B cell (primary cell): ENCODE data around the gene NET1. TPM values are rescaled to one million over a fixed set of nuclear protein-coding genes. Genes with fewer than 3 reads are reported as not detected.
A peak's percentile ranks its signal among the peaks of the same experiment; 100 is the strongest.

Experiments used
- ATAC-seq: fragments of 200-7000 bp; cut with Tn5 transposase; one replicate; pipeline ENCODE4 v1.10.0; 2021; ENCODE audit warnings: low read depth, mild to moderate bottlenecking, moderate number of reproducible peaks, moderate library complexity
- CTCF ChIA-PET: fragments of 350-600 bp; sonication (Branson Sonifier 250); formaldehyde crosslinking; loops from one replicate; lab custom pipeline; 2021; ENCODE audit warnings: antibody characterized with exemption, inconsistent platforms; lab: Charles Lee
- POLR2A ChIA-PET: fragments of 350-600 bp; sonication (Branson Sonifier 250); formaldehyde crosslinking; loops from one replicate; lab custom pipeline; 2021; ENCODE audit warnings: antibody characterized with exemption; lab: Charles Lee
- DNase-seq: peaks from one replicate; pipeline ENCODE4 v3.0.0; 2013
- H2AFZ ChIP-seq: 2 replicates; pipeline ENCODE4 v1.6.1; 2012; ENCODE audit warnings: mild to moderate bottlenecking, low read depth, low read length; ENCODE audit not compliant: insufficient read depth, poor library complexity, severe bottlenecking
- H3K27ac ChIP-seq, 2 donors: 1 replicate in 1 of 2; 2 replicates in 1 of 2; pipeline ENCODE4 v1.5.1; 2012 to 2013; ENCODE audit warnings: low read length in 2 of 2, mild to moderate bottlenecking in 2 of 2, moderate library complexity in 1 of 2
- H3K27me3 ChIP-seq, 4 experiments: fragments of 200-600 bp in 1 of 4; sonication (generic) in 1 of 4; replicated peaks in 1 of 4; 1 replicate in 2 of 4; 2 replicates in 2 of 4; pipeline versions ENCODE4 v1.6.1 to v1.7.0; 2013 to 2016; ENCODE audit warnings: low read length in 3 of 4, mild to moderate bottlenecking in 2 of 4, mixed read lengths in 1 of 4, moderate library complexity in 1 of 4; ENCODE audit not compliant: insufficient read depth in 4 of 4, control insufficient read depth in 3 of 4; ENCODE audit errors: control extremely low read depth in 1 of 4
- H3K36me3 ChIP-seq, 2 experiments: replicated peaks in 1 of 2; 1 replicate in 1 of 2; 2 replicates in 1 of 2; pipeline versions ENCODE4 v1.6.1 to v1.7.1; 2013; ENCODE audit warnings: low read length in 1 of 2; ENCODE audit not compliant: insufficient read depth in 2 of 2, control insufficient read depth in 1 of 2; ENCODE audit errors: control extremely low read depth in 1 of 2, extremely low read depth in 1 of 2
- H3K4me1 ChIP-seq, 2 donors: fragments of 200-600 bp in 1 of 2; sonication (generic) in 1 of 2; 1 replicate in 1 of 2; 2 replicates in 1 of 2; pipeline versions ENCODE4 v1.5.1 to v1.6.1; 2013 to 2017; ENCODE audit warnings: low read length in 2 of 2; ENCODE audit not compliant: control insufficient read depth in 2 of 2, insufficient read depth in 2 of 2
- H3K4me2 ChIP-seq: replicated peaks from 2 replicates; pipeline ENCODE3; 2012; ENCODE audit warnings: mild to moderate bottlenecking, low read depth, low read length; ENCODE audit not compliant: poor library complexity, severe bottlenecking
- H3K4me3 ChIP-seq, 5 experiments: fragments of 200-600 bp in 1 of 5; sonication (generic) in 1 of 5; 1 replicate in 3 of 5; 2 replicates in 2 of 5; pipeline versions ENCODE4 v1.5.1 to v1.7.0; 2011 to 2016; ENCODE audit warnings: low read length in 4 of 5, mild to moderate bottlenecking in 4 of 5, low read depth in 2 of 5, control low read depth in 1 of 5, moderate library complexity in 1 of 5; ENCODE audit not compliant: insufficient read depth in 1 of 5; ENCODE audit errors: control extremely low read depth in 1 of 5, extremely low read depth in 1 of 5
- H3K79me2 ChIP-seq: fragments of 200-600 bp; sonication (generic); one replicate; pipeline ENCODE4 v1.6.0; 2016; ENCODE audit warnings: low read length; ENCODE audit not compliant: control insufficient read depth, insufficient read depth
- H3K9ac ChIP-seq: fragments of 200-600 bp; sonication (generic); 2 replicates; pipeline ENCODE4 v1.6.1; 2017; ENCODE audit warnings: mild to moderate bottlenecking, low read length, moderate library complexity
- H3K9me3 ChIP-seq, 3 donors: one replicate each; pipeline versions ENCODE4 v1.6.1 to v1.7.1; 2013; ENCODE audit warnings: low read length in 2 of 3; ENCODE audit not compliant: control insufficient read depth in 2 of 3, insufficient read depth in 1 of 3; ENCODE audit errors: control extremely low read depth in 1 of 3
- H4K20me1 ChIP-seq: 2 replicates; pipeline ENCODE4 v1.6.0; 2012; ENCODE audit warnings: mild to moderate bottlenecking, low read length; ENCODE audit not compliant: insufficient read depth, control insufficient read depth, poor library complexity, severe bottlenecking
- H3K27ac Mint-ChIP-seq: one replicate; pipeline ENCODE4 v1.8.0; 2021; ENCODE audit warnings: mixed read lengths
- H3K27me3 Mint-ChIP-seq: one replicate; pipeline ENCODE4 v1.8.0; 2021; ENCODE audit warnings: mixed read lengths
- H3K4me1 Mint-ChIP-seq: one replicate; pipeline ENCODE4 v1.8.0; 2021; ENCODE audit warnings: mixed read lengths
- H3K4me3 Mint-ChIP-seq: one replicate; pipeline ENCODE4 v1.8.0; 2021; ENCODE audit warnings: mixed read lengths
- H3K9me3 Mint-ChIP-seq: one replicate; pipeline ENCODE4 v1.8.0; 2022; ENCODE audit warnings: mixed read lengths; ENCODE audit not compliant: insufficient read depth
- EZH2 ChIP-seq: IDR thresholded peaks from 2 replicates; pipeline ENCODE4 v1.6.1; 2012; ENCODE audit warnings: borderline replicate concordance, low read depth, mild to moderate bottlenecking, moderate library complexity, low read length; ENCODE audit not compliant: insufficient read depth, poor library complexity, severe bottlenecking
- WGBS: methylation state at CpG from one replicate; pipeline ENCODE4 v1.1.5; 2013; ENCODE audit warnings: missing lambda C conversion rate; ENCODE audit not compliant: insufficient coverage; 5-methylcytosine and 5-hydroxymethylcytosine counted together
- intact Hi-C: fragments of 100-400 bp; cut with micrococcal nuclease; formaldehyde crosslinking; loops from one replicate; pipeline ENCODE4 v1.10.0; 2022
- polyA plus RNA-seq: library from polyadenylated mRNA; depleted of rRNA; stranded (reverse); fragments of >200 nt; gene quantifications from 2 replicates; pipeline ENCODE4 v1.2.3, GENCODE V29; 2012
- total RNA-seq, 2 donors: library from RNA; stranded (reverse); fragments of 120-200 nt in 1 of 2; gene quantifications; 1 replicate in 1 of 2; 2 replicates in 1 of 2; pipeline versions ENCODE4 v1.2.3 to v1.2.4, GENCODE V29; 2013 to 2022
- TF ChIP-seq, protein P1 (sequence below): fragments of 200-600 bp; IDR thresholded peaks from one replicate; pipeline ENCODE4 v1.8.0; 2022; ENCODE audit warnings: antibody characterized with exemption, mild to moderate bottlenecking

NET1 gene
- total and polyA plus RNA-seq, 2 donors (not counting 1 experiment from before 2014, with no cell fraction given): 3.5 to 6.4 TPM

GRCh38 chr10:5393529-5393928, 18.8 kb upstream of the NET1 start:
- peaks cover 1 to 24% (median 6%) of the 10 kb centered on the region in 3 donors for H3K9me3 ChIP-seq
- H3K9me3 Mint-ChIP-seq: peaks cover 17% of the 10 kb centered on the region
- no peak overlapping the region for H3K4me3 Mint-ChIP-seq
- peaks cover 0 to 3% (median 0%) of the 10 kb centered on the region in 4 experiments for H3K27me3 ChIP-seq
- 88% methylated on average over 14 of the region's 14 CpGs for WGBS
- H3K4me1 Mint-ChIP-seq: no peaks in the 10 kb centered on the region
- peak overlapping the region; percentile 22 for H3K27ac Mint-ChIP-seq
- no peak overlapping the region for H2AFZ ChIP-seq
- H3K9ac ChIP-seq: no peak overlapping the region
- H3K4me2 ChIP-seq: no peak overlapping the region
- intact Hi-C loops: no loop called here
- H3K79me2 ChIP-seq: no peaks in the 10 kb centered on the region
- H3K4me3 ChIP-seq: no peak overlapping the region
- H3K27ac ChIP-seq: no peak overlapping the region
- DNase-seq (no peak), ATAC-seq (no peak)
- H3K27me3 Mint-ChIP-seq: peaks cover 19% of the 10 kb centered on the region
- TF ChIP-seq EZH2: no peak
- TF ChIP-seq, protein P1, sequence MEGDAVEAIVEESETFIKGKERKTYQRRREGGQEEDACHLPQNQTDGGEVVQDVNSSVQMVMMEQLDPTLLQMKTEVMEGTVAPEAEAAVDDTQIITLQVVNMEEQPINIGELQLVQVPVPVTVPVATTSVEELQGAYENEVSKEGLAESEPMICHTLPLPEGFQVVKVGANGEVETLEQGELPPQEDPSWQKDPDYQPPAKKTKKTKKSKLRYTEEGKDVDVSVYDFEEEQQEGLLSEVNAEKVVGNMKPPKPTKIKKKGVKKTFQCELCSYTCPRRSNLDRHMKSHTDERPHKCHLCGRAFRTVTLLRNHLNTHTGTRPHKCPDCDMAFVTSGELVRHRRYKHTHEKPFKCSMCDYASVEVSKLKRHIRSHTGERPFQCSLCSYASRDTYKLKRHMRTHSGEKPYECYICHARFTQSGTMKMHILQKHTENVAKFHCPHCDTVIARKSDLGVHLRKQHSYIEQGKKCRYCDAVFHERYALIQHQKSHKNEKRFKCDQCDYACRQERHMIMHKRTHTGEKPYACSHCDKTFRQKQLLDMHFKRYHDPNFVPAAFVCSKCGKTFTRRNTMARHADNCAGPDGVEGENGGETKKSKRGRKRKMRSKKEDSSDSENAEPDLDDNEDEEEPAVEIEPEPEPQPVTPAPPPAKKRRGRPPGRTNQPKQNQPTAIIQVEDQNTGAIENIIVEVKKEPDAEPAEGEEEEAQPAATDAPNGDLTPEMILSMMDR: no peak
- CTCF ChIA-PET: no interaction called here
- H3K4me1 ChIP-seq: no peaks in the 10 kb centered on the region
- POLR2A ChIA-PET: no interaction called here
- H3K36me3 ChIP-seq: no peaks in the 10 kb centered on the region
- H4K20me1 ChIP-seq: no peaks in the 10 kb centered on the region

- peaks cover 1 to 14% (median 6%) of the 10 kb centered on the region in 3 donors for H3K9me3 ChIP-seq
- H3K4me2 ChIP-seq: no peak overlapping the region
- CTCF ChIA-PET: no interaction called here
- no peaks in the 10 kb centered on the region for H3K4me1 Mint-ChIP-seq
- DNase-seq (no peak), ATAC-seq (no peak)
- no peaks in the 10 kb centered on the region for H4K20me1 ChIP-seq
- WGBS: 98% methylated on average over 17 of the region's 18 CpGs
- TF ChIP-seq EZH2: no peak
- TF ChIP-seq, protein P1: no peak
- no peak overlapping the region for H3K27ac ChIP-seq
- H3K36me3 ChIP-seq: no peaks in the 10 kb centered on the region
- H3K79me2 ChIP-seq: no peaks in the 10 kb centered on the region
- POLR2A ChIA-PET: no interaction called here
- no peak overlapping the region for H2AFZ ChIP-seq
- H3K27me3 Mint-ChIP-seq: peaks cover 33% of the 10 kb centered on the region
- H3K27ac Mint-ChIP-seq: no peak overlapping the region
- peaks cover 10% of the 10 kb centered on the region for H3K9me3 Mint-ChIP-seq
- intact Hi-C loops: no loop called here
- no peaks in the 10 kb centered on the region for H3K4me1 ChIP-seq
- no peak overlapping the region for H3K4me3 Mint-ChIP-seq
- peaks cover 0 to 3% (median 0%) of the 10 kb centered on the region in 4 experiments for H3K27me3 ChIP-seq
- no peak overlapping the region for H3K4me3 ChIP-seq
- no peak overlapping the region for H3K9ac ChIP-seq
These were observed 17.2 kb upstream of the NET1 start for GRCh38 chr10:5395168-5395567.
